C1 segment of cervical spinal cord (tissue), 14 donors: Measurements from ENCODE around the gene ANK3.
A peak's percentile ranks its signal among the peaks of the same experiment; 100 is the strongest.

Experiments used
- DNase-seq, 14 donors: peaks; one replicate each; lab custom pipeline; 2025; lab: John Stamatoyannopoulos, UW

ANK3 gene

DNA sequence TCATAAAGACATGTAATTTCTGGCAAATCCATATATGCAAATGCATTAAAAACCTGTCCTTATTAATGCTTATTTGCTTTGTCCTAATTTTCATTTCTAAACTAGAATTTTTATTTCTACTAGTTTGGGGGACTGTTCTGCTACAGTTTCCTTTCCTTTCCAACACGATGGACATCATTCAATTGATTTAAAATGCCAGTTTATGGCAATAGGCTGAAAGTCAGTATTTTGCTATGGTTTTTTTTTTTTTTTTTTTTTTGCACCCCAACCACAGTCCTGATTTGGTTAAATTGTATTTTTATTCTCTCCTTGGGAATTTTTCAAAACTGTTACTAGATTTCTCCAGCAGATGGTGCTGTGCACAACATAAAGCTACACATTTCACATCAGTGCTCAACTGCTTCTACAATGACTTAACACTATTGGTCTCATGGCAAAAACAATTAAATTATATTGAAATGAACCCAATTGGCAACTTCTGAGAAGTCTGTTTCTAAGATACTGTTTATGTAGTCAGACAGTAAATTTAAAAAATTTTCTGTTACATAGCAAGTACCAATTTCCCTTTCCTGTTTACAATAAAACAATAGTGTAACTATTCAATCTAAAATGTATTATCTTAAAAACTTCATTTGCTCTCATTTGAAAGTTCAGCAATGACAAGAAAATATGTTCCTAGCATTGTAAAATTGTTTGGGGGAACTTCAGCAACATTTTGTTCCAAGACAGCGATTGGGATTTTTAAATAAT lies 289.5 kb downstream of the ANK3 start:
- DNase-seq: peak in 2 of 14 donors; percentile 17 to 61

DNA sequence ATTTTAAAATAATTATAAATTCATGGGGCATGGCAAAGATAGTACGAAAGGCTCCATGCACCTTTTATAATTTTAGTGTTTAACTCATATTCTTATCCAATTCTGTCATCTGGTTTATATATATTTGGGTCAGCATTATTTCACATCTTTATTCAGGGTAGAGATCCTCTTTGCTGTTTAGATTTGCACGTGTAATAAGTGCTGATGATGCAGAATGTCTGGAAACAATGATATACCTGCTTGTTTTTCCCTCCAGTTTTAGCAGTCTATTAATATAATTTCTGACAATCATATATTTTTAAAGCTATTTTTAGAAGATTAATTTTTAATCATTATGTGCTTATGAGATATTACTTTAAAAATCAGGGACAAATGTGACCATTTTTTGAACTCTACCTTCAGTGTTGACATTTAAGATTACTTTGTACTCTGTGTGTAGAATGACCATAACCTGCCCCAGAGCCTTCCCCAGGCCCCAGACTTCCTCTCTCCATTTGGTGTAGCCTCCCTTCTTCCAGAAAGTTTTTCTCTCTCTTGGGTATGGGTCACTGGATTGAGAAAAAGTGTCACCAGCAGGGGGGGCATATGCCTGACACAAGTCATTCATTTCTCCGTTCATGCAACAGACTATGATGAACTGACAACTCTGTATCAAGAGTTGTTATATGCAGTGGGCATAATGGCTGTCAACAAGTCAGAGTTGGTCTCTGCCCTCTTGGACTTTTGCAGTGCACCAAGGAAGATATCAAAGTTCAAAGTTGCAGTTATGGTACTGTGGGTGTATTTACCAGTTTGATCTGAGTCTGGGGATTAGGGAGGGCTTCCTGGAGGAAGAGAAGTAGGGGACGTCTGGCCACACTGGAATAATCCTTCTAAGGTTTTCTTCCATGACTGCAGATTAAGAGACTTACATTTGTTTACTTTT lies 290.7 kb downstream of the ANK3 start:
- no peak for DNase-seq

DNA sequence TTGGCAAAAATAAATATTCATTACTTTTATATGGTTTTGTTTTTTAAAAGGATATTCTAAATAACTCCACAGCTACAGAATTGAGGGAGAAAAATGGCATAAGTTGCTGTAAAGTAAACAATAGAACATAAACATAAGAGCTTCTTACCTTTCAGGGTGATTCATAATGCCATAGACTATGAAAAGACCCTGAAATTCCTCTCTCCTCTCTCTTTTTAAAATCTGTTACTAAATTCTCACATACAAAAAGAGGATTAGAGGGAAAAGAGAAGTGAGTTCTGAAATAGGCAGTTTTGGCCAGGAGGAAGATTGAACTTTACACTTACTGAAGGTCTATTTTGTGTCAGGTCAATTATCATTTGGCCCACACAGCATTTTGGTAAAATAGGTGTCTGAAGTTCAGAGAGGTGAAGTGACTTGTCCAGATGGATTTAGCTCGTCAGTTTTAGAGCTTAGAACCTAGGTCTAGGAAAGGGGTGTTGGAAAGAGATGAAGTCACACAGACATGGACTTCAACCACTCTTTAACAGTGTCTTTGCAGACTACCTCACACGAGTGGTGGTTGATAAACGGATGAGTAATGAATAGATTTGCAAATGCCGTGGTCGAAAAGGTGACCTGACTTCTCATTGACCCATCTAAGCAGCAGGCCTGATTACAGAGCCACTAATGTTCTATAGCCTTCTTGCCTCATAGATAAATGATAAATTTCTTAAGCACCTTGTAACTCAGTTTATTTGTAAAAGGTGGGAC lies 292.7 kb downstream of the ANK3 start:
- no peak for DNase-seq

DNA sequence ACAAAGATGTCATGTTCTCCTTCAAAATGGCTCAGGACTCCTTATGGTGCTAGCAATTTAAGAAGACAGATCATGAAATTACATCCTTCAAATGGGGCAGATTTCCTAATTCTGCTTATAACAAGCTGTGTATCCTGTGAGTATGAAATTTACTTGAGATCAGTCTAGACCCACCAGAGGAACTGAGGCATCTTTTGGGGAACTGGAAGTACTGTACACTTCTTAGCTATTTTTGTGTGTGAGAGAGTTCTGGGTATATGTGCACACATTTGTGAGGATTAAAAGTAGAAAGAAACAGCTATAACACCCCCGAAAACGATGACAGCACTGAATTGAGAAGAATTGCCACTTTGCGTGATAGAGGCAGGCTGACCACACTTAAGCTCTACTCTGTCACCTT lies 296.4 kb downstream of the ANK3 start:
- peak in 1 of 14 donors; percentile 6 for DNase-seq

DNA sequence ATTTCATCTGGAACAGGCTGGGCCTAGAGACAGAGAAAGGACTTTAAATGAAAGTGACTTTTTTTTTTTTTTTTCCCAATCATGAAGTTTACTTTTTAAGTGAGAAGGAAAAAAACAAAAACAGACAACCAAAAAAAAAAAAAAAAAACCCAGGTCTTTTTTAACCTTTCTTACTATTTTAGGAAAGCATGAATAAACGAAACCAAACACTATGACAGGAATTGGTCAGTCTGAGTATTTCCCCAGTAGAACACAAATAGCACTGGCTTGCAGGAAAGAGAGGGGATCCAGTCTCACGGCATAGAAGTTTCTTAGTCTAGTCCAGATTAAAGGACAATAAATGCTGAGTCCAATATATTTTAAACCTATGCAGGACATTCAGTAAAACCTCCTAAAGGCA lies 302.8 kb downstream of the ANK3 start:
- DNase-seq: no peak

DNA sequence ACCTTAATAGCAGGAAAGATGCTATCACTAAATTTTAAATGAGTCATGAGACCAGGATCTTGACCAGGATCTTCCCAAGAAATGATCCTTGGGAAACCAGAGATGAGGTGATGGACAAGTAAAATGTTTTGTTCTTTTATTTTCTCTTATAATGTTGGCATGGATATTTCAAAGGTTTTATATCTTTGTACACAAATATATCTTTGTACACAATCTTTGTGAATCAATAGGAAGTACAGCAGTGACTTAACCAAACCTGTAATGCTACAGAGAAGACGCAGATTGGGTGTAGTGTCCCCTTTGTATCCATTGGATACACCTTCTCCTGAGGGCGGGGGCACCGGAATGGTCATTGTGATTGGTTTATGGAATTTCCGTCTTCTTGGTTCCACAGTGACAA lies 303.3 kb downstream of the ANK3 start:
- DNase-seq: no peak

DNA sequence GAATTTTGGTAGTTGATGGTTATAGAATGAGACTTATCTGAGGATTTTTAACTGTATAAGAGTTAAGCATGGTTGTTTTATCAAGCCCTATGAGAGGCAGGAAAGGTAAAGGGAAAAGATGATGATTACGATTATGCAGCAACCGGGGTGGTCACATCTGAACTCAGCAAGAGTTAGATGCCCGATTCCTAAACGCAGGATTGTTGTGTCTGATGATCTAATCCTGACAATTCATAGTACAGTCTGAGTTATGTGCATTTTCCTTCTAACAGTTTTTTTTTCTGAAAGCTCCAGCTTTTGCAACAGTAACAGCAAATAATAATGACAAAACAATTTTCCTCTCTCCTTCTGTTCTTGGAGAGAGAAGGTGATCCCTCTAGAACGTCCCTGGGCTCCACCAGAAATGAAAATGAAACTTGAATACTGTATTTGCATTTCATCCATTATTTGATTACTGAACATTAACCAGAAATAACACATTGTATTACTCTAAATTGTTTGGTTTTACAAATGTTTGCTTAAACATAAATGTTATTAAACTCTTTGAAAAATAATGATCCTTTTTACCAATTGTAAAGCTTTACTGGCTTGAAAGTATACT lies 306.8 kb downstream of the ANK3 start:
- DNase-seq: no peak

DNA sequence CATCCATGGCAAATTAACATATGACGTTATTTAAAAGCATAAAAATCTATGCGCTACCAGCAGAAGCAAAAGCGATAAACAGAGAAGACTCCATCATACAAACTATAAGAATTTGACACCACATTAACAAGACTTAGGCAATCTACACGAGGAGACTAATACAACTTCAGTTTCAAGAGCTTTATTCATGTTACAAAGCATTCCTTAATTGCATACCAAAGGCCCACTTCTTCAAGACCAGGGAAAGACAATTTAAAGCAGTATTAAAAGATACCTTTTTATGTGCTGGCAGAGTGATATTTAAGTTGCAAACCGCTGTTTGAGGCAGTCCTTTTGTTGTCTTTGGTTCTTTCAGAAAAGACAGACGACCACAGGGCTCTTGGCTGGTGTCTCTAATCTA lies 307.3 kb downstream of the ANK3 start:
- DNase-seq: no peak

DNA sequence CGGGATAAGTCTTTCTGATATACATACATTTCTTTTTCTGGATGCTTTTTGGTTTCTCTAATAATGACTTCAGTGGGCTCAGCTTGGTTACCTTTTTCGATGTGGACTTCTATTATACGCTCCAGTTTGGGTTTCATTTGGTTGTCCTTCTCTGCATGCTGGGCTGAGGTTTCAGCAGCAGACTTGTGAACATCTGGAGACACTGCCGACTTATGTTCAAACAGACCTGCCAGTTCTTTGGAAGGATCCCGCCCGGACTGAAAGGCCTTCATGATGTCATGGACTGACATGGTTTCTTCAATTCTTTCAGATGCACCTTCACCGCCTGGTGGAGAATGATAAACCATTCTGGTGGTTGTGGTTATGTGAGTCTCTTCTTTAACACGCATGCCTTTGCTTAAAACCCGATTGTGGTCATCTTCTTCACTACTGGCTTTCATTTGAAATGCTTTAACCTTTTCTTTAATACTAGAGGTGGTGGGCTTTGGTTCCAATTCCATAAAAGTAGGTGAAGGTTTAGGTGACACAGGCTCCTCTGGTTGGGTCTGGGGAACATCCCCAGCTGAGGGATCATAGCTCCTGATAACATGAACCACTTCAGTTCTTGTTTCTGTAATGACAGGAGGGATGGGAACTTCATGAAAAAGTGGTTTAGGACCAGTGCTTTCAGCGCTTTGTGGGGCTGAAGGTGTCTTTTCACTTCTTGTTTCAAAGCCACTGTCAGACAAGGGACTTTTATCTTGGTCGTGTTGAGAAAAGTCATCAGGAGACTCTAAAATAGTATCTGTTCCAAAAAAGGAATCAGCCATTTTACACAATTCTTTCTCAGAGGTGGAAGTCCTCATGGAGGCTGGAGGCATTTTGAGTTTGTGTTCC lies 315.7 kb downstream of the ANK3 start:
- no peak for DNase-seq

DNA sequence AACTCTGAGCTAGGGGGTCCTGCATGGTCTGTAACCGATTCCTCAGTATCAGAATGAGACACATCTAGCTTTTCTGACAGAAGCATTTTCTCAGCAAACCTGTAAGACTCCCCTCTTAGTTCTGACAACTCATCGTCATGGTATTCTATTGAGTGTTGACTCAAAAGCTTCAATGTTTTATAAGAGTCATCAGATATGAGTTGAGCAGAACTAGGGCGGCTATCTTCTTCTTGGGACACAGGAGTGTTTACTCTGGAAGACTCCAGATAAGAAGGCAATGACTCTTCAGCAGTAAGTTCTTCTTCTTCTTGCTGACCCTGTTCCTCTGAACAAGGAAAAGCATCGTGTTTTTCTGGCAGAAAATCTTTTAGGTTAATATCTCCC lies 316.3 kb downstream of the ANK3 start:
- DNase-seq: no peak

DNA sequence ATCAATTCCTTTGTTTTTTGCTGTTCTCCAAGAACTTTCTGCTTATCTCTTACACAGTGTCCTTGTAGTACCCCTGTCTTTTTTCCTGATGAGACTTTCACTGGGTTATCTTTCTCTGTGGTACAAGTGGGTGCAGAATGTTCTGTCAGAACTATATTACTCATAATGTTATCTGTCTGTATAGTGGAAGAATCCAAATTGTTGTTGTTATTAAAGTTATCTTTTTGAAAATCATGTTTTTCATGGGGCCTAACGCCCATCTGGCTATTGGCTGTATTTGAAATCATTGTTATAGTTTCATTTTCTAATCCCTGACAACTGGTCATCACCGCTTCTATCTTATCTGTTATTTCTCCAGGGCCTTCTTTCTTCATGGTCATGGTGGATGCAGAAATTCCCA lies 320.4 kb downstream of the ANK3 start:
- DNase-seq: no peak

DNA sequence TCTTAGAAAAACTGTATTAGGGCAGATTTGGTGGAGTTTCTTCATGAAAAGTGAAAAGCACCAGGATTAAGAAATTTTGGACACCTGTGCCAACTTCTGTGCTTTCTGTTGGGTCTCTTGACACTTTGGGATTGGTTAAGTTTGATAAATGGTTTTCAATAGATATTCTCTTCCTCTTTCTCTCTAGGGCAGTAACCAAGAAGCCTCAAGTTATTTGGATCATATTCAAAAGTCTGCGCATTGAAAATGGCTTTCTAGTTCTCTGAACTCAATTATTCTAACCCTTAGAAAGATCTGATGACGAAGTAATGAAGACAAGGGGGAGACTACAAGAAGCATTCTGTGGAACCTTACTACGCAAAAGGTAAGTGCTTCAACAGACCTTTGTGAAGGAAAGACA lies 339.3 kb downstream of the ANK3 start:
- DNase-seq: no peak

DNA sequence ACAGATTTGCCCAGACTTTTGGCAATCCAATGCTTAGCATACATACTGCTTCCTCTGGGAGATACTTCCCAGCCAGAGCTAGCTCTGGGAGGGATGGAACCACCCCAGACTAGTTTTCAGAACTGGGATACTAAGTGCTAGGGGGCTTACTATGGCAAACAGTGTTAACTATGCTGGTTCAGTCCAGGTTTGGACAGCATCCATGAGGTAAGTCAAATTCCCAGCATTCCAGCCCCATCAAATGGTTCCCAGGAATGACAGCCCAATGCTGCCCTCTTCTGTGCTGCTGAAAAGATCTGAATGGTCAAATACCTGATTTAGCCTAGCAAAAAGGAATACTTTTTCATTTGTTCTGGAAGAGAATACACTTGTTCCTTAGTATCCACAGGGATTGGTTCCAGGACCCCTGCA lies 341.6 kb downstream of the ANK3 start:
- DNase-seq: peak in 1 of 14 donors; percentile 69

DNA sequence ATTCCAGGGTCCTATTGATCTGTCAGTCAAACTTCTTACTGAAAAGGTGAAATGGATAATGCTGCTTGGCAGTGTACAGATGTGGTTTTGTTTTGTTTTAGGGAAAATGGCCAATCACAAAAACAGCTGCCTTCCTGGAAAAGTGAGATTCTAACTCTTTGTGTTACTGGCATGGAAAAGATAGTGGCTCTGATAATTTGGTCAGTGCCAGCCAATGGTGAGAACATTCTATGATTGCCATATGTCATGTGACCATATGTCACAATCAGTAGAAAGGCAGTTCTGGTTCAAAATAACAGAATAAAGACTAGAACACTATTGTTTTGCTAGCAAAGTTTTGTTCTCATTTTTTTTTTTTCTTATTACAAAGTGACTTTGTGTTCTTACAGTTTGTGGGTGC lies 344.1 kb downstream of the ANK3 start:
- DNase-seq: no peak

DNA sequence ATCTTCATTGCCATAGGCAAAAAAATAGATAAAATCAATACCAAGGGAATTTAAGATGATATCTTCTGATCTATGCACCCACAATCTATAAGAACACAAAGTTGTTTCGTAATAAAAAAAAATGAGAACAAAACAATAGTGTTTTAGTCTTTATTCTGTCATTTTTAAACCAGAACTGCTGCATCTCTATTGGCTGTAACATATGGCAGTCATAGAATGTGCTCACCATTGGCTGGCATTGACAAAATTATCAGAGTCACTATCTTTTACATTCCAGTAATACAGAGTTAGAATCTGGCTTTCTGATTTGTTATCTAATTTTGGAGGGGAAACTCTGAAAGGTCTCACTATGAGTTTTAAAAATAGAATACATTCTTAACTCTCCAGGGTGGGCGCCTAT lies 344.7 kb downstream of the ANK3 start:
- no peak for DNase-seq

DNA sequence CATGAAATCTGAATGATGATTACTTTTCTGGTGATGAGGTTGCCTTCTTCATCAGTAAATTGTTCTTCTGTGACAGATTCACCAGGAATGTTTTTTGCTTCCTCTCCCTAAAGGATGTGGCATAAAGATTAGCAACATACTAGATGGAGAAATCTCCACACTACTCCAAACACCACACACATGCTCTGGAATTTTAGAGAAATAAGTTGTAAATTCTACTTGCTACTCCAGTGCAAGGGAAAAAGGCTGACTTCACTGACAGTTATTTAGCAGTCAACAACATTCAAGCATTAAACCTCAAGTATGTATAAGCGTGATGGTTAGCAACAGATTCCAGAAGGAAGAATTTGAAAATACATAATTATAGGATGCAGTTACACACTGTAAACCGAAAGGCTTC lies 345.4 kb downstream of the ANK3 start:
- no peak for DNase-seq

DNA sequence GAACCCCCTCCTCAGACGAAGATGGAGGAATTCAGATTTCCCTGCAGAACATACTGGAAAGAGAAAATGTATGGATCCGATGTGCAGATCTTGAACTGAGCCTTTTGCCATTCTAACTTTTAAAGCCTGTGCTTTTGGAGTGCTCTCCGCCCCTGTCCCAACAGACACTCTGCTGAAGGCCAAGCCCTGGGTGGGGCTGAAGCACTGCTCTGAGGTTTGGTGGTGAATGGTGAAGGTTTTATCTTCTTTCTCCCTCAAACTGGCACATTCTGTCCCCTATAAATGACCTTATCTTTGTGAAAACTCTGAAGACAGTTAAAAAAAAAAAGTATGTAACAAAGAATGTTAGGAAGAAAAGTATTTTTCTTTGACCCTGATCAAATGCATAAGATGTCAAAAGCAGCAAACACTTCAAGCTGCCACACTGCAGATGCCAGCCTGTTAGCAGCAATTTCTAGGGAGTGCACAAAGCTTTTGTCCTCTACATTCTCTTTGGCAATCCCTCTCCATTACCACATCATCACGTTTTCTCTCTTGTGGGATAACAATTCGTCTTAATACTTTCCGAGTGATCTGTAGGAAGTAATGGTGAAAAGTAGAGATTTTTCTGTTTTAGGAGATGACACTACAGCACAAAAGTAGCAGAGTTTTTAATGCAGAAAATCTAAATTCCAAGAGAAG lies 346.0 kb downstream of the ANK3 start:
- DNase-seq: no peak

DNA sequence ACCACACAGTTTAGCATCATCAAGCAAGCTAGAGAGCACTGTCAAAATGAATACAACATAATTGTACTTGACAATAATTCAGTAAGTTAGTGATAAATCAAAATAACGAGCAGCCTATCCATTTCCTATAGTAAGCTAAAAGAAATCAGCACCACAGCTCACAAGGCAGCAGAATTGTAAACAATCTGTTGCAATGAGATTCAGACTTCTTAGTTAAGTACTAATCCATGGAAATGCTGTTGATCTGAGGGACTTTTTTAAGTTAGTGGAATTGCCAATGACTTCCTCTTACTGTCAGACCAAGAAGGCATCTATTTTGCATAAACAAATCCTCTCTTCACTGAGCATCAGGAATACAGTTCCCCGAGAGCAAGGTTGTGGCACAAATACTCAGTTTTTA lies 346.8 kb downstream of the ANK3 start:
- DNase-seq: no peak

DNA sequence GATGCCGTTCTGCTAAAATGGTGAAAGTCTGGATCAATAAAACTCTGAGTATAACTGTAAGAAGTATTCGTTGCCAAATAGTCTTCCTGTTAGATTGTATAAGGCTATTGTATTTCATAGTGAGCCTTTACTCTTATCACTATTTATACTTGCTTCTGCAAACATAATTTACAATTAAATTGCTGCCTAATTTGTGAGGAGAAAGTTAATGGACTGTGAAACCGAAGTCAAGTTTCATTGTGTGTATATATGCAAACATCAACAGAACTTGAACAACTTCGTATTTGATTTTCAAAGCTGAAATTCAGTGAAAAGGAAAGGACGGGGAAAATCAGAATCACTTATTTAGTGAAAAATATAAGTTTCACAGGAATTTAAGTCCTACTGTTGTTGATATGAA lies 347.4 kb downstream of the ANK3 start:
- DNase-seq: no peak

DNA sequence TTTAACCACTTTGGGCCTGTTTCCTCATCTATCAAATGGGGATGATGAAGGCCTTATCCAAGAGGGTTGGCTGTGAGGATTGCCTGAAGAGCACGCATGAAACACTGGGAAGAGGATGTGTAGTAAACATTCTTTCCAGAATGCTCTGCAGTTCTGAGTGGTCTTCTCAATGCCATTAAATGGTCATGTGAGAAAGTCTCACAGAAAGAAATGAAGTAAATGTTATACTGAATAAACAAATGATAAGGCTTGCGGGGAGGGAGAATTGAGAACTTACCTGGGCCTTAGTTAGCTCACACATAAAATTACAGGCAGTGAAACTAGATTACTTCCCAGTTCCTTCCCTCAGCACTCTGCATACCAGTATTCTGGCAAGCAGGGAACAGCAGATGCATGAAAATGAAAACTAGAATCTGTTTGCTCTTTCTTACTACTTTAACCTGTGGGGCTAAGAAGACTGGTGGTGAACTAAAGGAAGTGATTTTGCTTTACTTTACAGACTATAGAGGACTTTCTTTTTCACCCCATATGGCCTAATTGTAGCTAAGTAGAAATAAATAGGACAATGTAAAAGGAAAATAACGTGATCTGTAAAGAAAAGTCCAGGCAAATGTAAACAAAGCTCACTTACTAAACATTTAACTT lies 348.1 kb downstream of the ANK3 start:
- no peak for DNase-seq
